K562 (cell line): ENCODE data around the gene BAG1. TPM values are rescaled to one million over a fixed set of nuclear protein-coding genes. Genes with fewer than 3 reads are reported as not detected.

Source experiments
- CCNT2 ChIP-seq: IDR thresholded peaks from 2 replicates; pipeline ENCODE4 v1.6.1; 2011; ENCODE audit warnings: borderline replicate concordance, low read depth, mild to moderate bottlenecking, moderate library complexity, mixed read lengths, low read length; ENCODE audit not compliant: insufficient read length; ENCODE audit errors: extremely low read depth
- CTBP1 ChIP-seq: fragments of 450-650 bp; IDR thresholded peaks from 2 replicates; pipeline ENCODE4 v1.6.1; 2016; ENCODE audit warnings: borderline replicate concordance
- HMG20B ChIP-seq: fragments of 250-450 bp; sonication (Bioruptor Pico); IDR thresholded peaks from 2 replicates; pipeline ENCODE4 v1.5.0; 2021; ENCODE audit warnings: mild to moderate bottlenecking
- KAT7 ChIP-seq: sonication (generic); formaldehyde crosslinking; IDR thresholded peaks from 2 replicates; pipeline ENCODE4 v1.8.0; 2022; ENCODE audit warnings: missing genetic modification reagents, mild to moderate bottlenecking, borderline replicate concordance
- RBFOX2 ChIP-seq: fragments of 200-400 bp; formaldehyde crosslinking; IDR thresholded peaks from 2 replicates; pipeline ENCODE4 v1.6.1; 2017; ENCODE audit warnings: low read depth, mild to moderate bottlenecking, low read length, moderate library complexity
- ZEB2 ChIP-seq: fragments of 450-650 bp; IDR thresholded peaks from 2 replicates; pipeline ENCODE4 v1.6.1; 2016
- ZNF12 ChIP-seq: sonication (generic); formaldehyde crosslinking; IDR thresholded peaks from 2 replicates; pipeline ENCODE4 v1.4.0; 2020; ENCODE audit warnings: mild to moderate bottlenecking, missing genetic modification reagents
- polyA plus RNA-seq, 8 experiments: library from polyadenylated mRNA; depleted of rRNA in 4 of 8; stranded (reverse) in 5 of 8; unstranded in 3 of 8; fragments of >200 nt; fragmentation: Nextera tagmentation in 2 of 8; fragmentation: Illumina TruSeq in 1 of 8; extraction: Ambion mirVana in 2 of 8; extraction: Trizol in 1 of 8; gene quantifications; 2 replicates each; pipeline versions ENCODE4 v1.2.1 to v1.2.3, GENCODE V29; 2011 to 2014; ENCODE audit warnings: inconsistent platforms in 1 of 8, missing spikeins in 1 of 8
- total RNA-seq, 7 experiments: library from RNA; depleted of rRNA in 6 of 7; stranded (reverse); fragments of >200 nt in 6 of 7; fragmentation: Illumina TruSeq in 2 of 7; extraction: Trizol in 2 of 7; gene quantifications; 2 replicates each; pipeline versions ENCODE4 v1.2.1 to v1.2.3, GENCODE V29; 2011 to 2021; ENCODE audit warnings: low replicate concordance in 1 of 7
- TF ChIP-seq, protein P1 (sequence below): IDR thresholded peaks from 2 replicates; pipeline ENCODE4 v1.6.1; 2011; ENCODE audit not compliant: insufficient read length; ENCODE audit errors: extremely low read depth
- TF ChIP-seq, protein P2 (sequence below): sonication (generic); formaldehyde crosslinking; IDR thresholded peaks from 2 replicates; pipeline ENCODE4 v1.8.1; 2023; ENCODE audit warnings: mild to moderate bottlenecking, missing genetic modification reagents
- TF ChIP-seq, protein P3 (sequence below): sonication (generic); formaldehyde crosslinking; IDR thresholded peaks from 2 replicates; pipeline ENCODE4 v1.4.0; 2020; ENCODE audit warnings: mild to moderate bottlenecking, missing genetic modification reagents
- TF ChIP-seq, protein P4 (sequence below): IDR thresholded peaks from 3 replicates; pipeline ENCODE4 v1.6.1; 2011; ENCODE audit warnings: borderline replicate concordance, mild to moderate bottlenecking; ENCODE audit not compliant: insufficient read length, insufficient read depth

BAG1 gene
- total and polyA plus RNA-seq, 9 of the 15 experiments (the other 6 are each of a cell fraction or from before 2014, with no cell fraction given), result 9.7 to 106 (median 56.9) TPM

DNA sequence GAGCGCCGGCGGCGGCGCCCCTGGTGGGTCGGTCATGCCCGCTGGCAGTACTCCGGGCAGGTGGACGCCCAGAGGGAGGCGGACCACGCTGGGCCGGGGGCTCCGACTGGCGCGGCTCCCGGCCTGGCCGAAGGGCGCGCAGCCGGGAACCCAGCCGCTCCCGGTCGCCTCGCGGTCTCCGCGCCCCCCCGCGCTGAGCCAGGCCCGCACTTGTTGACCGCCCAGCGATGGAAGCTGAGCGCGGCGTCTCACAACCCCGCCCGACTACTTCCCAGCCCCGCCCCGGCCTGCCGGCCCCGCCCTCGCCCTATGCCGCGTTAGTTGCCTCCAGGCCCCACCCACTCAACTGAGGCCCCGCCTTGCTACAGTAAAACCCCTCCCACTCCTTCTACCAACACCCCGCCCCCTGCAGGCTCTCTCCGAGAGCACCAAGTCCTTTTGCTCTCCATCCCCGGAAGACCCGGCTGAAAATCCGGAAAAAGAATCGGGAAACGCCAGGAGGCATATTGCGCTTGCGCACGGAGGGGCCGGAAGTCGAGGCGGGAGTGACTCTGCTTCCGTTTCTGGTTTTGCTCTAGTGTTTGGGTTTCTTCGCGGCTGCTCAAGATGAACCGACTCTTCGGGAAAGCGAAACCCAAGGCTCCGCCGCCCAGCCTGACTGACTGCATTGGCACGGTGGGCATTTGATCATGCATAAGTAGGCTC, at the start of gene BAG1, which contains the start of gene CHMP5 (continued):
- TF ChIP-seq, protein P1, sequence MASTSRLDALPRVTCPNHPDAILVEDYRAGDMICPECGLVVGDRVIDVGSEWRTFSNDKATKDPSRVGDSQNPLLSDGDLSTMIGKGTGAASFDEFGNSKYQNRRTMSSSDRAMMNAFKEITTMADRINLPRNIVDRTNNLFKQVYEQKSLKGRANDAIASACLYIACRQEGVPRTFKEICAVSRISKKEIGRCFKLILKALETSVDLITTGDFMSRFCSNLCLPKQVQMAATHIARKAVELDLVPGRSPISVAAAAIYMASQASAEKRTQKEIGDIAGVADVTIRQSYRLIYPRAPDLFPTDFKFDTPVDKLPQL, result no peak
- TF ChIP-seq RBFOX2 (peak; percentile 91), CCNT2 (peak; percentile 61), ZNF12 (CRISPR knock-in tag) (no peak), ZEB2 (no peak), KAT7 (CRISPR knock-in tag) (no peak), CTBP1 (peak; percentile 40; the same call in 1 of the 2 replicates), HMG20B (CRISPR knock-in tag) (no peak)
- TF ChIP-seq, protein P2, sequence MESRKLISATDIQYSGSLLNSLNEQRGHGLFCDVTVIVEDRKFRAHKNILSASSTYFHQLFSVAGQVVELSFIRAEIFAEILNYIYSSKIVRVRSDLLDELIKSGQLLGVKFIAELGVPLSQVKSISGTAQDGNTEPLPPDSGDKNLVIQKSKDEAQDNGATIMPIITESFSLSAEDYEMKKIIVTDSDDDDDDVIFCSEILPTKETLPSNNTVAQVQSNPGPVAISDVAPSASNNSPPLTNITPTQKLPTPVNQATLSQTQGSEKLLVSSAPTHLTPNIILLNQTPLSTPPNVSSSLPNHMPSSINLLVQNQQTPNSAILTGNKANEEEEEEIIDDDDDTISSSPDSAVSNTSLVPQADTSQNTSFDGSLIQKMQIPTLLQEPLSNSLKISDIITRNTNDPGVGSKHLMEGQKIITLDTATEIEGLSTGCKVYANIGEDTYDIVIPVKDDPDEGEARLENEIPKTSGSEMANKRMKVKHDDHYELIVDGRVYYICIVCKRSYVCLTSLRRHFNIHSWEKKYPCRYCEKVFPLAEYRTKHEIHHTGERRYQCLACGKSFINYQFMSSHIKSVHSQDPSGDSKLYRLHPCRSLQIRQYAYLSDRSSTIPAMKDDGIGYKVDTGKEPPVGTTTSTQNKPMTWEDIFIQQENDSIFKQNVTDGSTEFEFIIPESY (CRISPR knock-in tag), result no peak
- TF ChIP-seq, protein P3, sequence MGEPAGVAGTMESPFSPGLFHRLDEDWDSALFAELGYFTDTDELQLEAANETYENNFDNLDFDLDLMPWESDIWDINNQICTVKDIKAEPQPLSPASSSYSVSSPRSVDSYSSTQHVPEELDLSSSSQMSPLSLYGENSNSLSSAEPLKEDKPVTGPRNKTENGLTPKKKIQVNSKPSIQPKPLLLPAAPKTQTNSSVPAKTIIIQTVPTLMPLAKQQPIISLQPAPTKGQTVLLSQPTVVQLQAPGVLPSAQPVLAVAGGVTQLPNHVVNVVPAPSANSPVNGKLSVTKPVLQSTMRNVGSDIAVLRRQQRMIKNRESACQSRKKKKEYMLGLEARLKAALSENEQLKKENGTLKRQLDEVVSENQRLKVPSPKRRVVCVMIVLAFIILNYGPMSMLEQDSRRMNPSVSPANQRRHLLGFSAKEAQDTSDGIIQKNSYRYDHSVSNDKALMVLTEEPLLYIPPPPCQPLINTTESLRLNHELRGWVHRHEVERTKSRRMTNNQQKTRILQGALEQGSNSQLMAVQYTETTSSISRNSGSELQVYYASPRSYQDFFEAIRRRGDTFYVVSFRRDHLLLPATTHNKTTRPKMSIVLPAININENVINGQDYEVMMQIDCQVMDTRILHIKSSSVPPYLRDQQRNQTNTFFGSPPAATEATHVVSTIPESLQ, result no peak
- TF ChIP-seq, protein P4, sequence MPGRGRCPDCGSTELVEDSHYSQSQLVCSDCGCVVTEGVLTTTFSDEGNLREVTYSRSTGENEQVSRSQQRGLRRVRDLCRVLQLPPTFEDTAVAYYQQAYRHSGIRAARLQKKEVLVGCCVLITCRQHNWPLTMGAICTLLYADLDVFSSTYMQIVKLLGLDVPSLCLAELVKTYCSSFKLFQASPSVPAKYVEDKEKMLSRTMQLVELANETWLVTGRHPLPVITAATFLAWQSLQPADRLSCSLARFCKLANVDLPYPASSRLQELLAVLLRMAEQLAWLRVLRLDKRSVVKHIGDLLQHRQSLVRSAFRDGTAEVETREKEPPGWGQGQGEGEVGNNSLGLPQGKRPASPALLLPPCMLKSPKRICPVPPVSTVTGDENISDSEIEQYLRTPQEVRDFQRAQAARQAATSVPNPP, result no peak
